T-helper 17 cell (primary cell): ENCODE measurements around the gene SIAH3. TPM values are rescaled to one million over a fixed set of nuclear protein-coding genes. Genes with fewer than 3 reads are reported as not detected.
A peak's percentile ranks its signal among the peaks of the same experiment; 100 is the strongest.

Experiments used
- ATAC-seq: fragments of 150-1000 bp; cut with Tn5 transposase; 2 replicates; pipeline ENCODE4 v1.10.0; 2021; ENCODE audit warnings: mild to moderate bottlenecking, moderate library complexity
- DNase-seq, 3 donors: peaks; one replicate each; pipeline versions ENCODE4 v3.0.0 to v3.0.0-alpha.2; 2020 to 2021
- H3K9me3 ChIP-seq: one replicate; pipeline ENCODE4 v1.7.0; 2013; ENCODE audit warnings: low read length, mild to moderate bottlenecking; ENCODE audit not compliant: control insufficient read depth, poor library complexity, severe bottlenecking
- H3K27ac Mint-ChIP-seq: one replicate; pipeline ENCODE4 v1.8.0; 2022; ENCODE audit warnings: mild to moderate bottlenecking, moderate library complexity, mixed read lengths
- H3K27me3 Mint-ChIP-seq: one replicate; pipeline ENCODE4 v1.8.0; 2022; ENCODE audit warnings: mixed read lengths
- H3K36me3 Mint-ChIP-seq: one replicate; pipeline ENCODE4 v1.8.0; 2022; ENCODE audit warnings: low read depth, mixed read lengths
- H3K4me1 Mint-ChIP-seq: one replicate; pipeline ENCODE4 v1.8.0; 2022; ENCODE audit warnings: mild to moderate bottlenecking, mixed read lengths
- H3K4me3 Mint-ChIP-seq: one replicate; pipeline ENCODE4 v1.8.0; 2022; ENCODE audit warnings: mild to moderate bottlenecking, moderate library complexity, mixed read lengths
- total RNA-seq, 4 donors: library from RNA in 2 of 4; stranded (reverse) in 2 of 4; gene quantifications; one replicate each; pipeline ENCODE4 v1.2.3 and lab custom pipeline; 2022 to 2026

Gene SIAH3
- total RNA-seq, 2 donors from 2014 or later, result 0.10 to 0.15 TPM

DNA sequence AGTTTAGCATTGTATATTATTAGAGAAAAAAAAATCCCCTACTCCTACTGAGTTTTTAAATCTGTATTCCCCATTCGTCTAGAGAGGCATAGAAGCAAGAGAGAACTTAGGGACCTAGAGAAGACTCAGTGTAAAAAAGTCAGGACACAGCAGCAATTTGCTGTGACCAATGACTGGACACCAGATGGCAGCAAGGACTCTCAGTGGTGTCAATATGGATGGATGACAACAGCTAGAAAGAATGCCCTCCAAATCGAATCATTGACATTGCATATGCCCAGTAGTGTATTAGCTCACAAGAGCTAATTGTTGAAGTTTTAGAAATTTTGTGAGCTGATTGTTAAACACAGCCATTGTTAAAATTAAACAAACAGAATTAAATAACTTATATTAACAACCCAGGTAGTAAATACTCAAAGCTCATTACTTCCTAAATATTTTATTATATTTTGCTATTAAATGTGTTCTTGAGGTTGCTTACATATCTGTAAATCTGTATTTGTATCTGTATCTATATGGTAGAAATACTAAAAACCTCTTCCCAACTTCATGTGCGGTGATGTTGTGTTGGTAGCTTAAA, 43.9 kb downstream of the SIAH3 start:
- no peak overlapping the region for H3K27ac Mint-ChIP-seq
- H3K36me3 Mint-ChIP-seq, result no peaks in the 10 kb centered on the region
- H3K27me3 Mint-ChIP-seq, result no peaks in the 10 kb centered on the region
- ATAC-seq (peak; percentile 32), DNase-seq (no peak)
- H3K9me3 ChIP-seq, result no peaks in the 10 kb centered on the region
- H3K4me3 Mint-ChIP-seq, result no peak overlapping the region
- peaks cover 8% of the 10 kb centered on the region for H3K4me1 Mint-ChIP-seq

DNA sequence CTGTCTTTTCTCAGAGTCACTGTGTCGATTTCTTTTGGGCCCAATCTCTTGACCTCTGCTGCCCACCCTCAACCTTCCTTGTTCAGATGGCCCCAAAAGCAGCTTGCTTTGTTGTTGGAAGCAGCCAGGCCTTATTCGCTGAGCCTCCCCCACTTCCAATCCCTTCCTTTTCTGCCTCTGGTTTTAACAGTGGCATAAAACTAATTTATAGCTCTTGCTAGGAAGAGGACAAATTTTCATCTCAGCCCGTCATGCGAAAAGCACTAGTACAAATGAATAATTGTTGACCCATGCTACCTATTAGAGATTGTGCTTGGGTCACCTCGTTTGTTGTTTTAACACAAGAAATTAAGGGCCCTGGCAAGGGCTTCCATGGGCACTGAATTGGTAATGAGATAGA, 51.1 kb downstream of the SIAH3 start:
- DNase-seq (no peak), ATAC-seq (no peak)
- Mint-ChIP-seq H3K27ac (no peak overlapping the region), H3K4me3 (no peak overlapping the region), H3K4me1 (no peaks in the 10 kb centered on the region), H3K36me3 (no peaks in the 10 kb centered on the region), H3K27me3 (peaks cover 23% of the 10 kb centered on the region)
- no peaks in the 10 kb centered on the region for H3K9me3 ChIP-seq

DNA sequence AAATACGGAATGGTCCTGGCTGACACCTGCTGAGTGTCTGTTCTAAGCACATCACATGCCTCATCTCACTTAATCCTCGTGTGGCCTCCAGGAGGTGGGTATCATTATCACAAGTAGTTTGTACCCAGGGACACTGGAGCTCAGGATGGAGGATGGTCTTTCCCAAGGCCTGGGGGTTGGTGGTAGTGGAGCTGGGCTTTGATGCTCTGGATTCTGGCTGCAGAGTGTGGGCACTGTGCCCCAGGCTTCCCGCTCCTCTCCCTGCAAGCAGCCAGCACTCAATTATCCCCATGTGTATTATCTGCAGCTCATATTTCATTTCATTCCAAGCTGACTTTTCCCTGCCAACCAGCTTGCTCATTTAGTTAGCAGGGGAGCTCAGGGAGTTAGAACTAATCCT, 52.1 kb downstream of the SIAH3 start:
- H3K27ac Mint-ChIP-seq, result no peak overlapping the region
- H3K27me3 Mint-ChIP-seq, result peaks cover 23% of the 10 kb centered on the region
- no peaks in the 10 kb centered on the region for H3K36me3 Mint-ChIP-seq
- no peak for ATAC-seq
- no peak overlapping the region for H3K4me3 Mint-ChIP-seq
- H3K9me3 ChIP-seq, result no peaks in the 10 kb centered on the region
- no peaks in the 10 kb centered on the region for H3K4me1 Mint-ChIP-seq
- DNase-seq, result no peak

DNA sequence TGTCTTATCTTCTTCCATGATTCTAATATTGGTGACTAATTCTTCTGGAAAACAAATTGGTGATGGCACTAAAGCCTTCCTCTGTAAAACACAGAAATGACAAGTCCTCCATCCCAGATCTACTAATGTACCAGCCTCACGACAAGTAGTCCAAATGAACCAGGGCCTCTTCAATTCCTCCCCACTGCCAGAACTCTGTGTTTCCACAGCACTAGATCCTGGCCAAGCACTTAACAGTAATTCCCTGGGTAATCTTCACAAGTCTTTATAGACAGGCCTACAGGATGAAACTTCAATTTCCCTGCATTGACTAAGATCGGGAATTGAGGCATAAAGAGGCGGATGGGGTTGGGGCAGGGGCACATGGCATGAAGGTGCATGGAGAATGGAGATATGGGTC, 52.7 kb downstream of the SIAH3 start:
- no peaks in the 10 kb centered on the region for H3K36me3 Mint-ChIP-seq
- no peaks in the 10 kb centered on the region for H3K4me1 Mint-ChIP-seq
- H3K27ac Mint-ChIP-seq, result no peak overlapping the region
- ATAC-seq, result no peak
- no peak overlapping the region for H3K4me3 Mint-ChIP-seq
- peaks cover 23% of the 10 kb centered on the region for H3K27me3 Mint-ChIP-seq
- H3K9me3 ChIP-seq, result no peaks in the 10 kb centered on the region
- no peak for DNase-seq

DNA sequence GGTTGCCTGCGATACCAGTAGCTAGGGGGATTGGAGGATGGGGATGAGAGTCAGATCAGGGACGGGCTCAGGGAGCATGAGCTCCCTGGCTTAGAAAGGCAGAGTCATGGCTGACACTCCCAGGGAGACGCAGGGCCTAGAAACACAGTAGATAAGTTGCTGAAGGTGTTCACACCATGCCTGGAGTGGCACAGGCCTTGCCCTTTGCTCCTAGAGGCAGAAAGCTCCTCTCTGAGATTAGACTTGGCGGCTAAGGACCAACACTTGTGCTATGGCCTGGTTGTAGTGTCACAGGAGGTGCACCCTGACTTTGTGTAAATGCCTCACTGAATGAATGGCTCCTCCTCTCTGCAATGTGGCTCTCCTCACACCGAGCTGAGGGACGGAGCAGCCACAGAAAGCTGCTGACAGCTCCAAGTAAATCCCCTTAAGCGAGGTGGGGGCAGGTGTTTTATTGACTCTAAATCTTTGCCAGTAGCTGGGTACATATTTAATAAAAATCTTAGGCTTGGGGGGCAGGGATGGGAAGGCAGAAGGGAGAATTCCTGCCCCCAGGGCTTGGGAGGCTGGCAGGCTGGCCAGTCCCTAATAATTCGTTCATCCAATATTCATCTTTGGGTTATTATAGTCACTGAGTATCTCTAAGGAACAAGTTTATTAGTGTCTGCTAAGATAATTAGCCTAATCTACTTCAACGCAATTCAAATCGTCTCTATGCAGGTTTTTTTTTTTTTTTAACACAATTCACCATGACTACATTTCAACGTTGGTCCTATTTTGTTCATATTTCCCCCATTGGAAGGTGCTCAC, 54.9 kb downstream of the SIAH3 start:
- peaks cover 8% of the 10 kb centered on the region for H3K4me1 Mint-ChIP-seq
- peaks cover 29% of the 10 kb centered on the region for H3K27me3 Mint-ChIP-seq

DNA sequence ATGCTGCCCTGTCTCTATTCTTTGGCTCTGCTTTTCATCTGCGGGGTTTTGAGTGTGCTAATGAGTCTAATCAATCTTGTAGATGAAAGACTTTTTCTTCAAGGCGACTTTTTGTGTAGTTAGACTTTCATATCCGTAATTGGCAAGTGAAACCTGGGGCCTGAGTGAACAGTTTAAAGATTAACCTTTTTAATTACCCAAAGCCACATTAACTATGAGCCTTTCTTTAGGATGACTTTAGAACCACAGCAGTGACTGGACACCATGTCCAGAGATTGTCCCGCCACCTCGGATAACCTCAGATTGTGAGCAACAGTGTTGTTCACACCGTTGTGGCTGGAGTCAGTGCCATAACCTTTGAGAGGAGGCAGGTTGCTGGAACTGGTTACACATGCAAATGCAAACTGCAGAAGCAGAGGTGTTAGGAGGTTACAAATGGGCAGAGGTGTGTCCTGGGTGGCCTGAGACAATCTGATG, 58.7 kb downstream of the SIAH3 start:
- H3K4me3 Mint-ChIP-seq, result no peak overlapping the region
- no peak for ATAC-seq
- H3K36me3 Mint-ChIP-seq, result no peaks in the 10 kb centered on the region

More for the DNA sequence above, 54.9 kb downstream of the SIAH3 start:
- no peaks in the 10 kb centered on the region for H3K36me3 Mint-ChIP-seq
- no peak overlapping the region for H3K4me3 Mint-ChIP-seq
- no peak overlapping the region for H3K27ac Mint-ChIP-seq
- H3K9me3 ChIP-seq, result no peaks in the 10 kb centered on the region
- DNase-seq, result no peak
- ATAC-seq, result no peak

DNA sequence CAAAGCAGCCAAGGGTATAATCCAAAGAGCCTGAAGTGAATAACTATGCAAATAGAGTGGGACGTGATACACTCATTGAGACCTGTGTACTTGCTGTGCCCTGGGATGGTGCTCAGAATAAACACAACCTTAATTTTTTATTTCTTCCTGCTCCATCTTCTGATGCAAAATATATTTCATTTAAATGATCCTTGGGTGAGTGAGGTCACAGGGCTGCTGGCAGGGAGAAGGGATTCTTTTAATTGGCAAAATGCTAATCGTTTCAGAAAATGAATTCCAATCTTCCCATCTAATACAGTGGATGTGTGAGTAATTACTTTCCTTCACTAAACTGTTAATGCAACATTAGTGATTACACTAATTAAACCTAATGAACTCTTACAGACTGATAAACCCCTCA, 63.5 kb downstream of the SIAH3 start:
- peaks cover 31% of the 10 kb centered on the region for H3K4me1 Mint-ChIP-seq
- DNase-seq, result no peak
- H3K4me3 Mint-ChIP-seq, result no peak overlapping the region
- H3K9me3 ChIP-seq, result no peaks in the 10 kb centered on the region
- H3K36me3 Mint-ChIP-seq, result no peaks in the 10 kb centered on the region
- no peak overlapping the region for H3K27ac Mint-ChIP-seq
- H3K27me3 Mint-ChIP-seq, result peaks cover 12% of the 10 kb centered on the region
- ATAC-seq, result no peak

More for the DNA sequence above, 58.7 kb downstream of the SIAH3 start:
- Mint-ChIP-seq H3K27me3 (peaks cover 24% of the 10 kb centered on the region), H3K27ac (no peak overlapping the region), H3K4me1 (peaks cover 8% of the 10 kb centered on the region)
- H3K9me3 ChIP-seq, result no peaks in the 10 kb centered on the region
- no peak for DNase-seq

DNA sequence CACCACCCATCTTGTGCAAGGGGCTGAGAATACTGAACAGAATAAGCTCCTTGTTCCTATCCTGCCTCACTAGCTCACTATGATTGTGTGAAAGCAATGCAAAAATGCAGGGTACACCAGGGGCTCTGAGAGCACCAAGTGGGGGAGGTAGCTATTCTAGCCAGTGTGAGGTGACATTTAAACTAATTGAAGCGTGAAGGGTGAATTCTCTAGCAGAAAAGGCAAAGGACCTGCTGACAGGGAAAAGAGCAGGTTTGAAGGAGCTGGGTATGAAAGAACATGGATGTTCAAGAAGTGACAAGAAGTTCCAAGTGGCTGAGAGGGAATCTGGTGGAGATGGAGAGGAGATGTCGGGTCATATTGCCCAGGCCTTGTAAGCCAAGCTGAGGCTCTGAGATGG, 64.2 kb downstream of the SIAH3 start:
- DNase-seq, result no peak
- H3K27me3 Mint-ChIP-seq, result peaks cover 6% of the 10 kb centered on the region
- H3K36me3 Mint-ChIP-seq, result no peaks in the 10 kb centered on the region
- H3K9me3 ChIP-seq, result no peaks in the 10 kb centered on the region
- H3K4me3 Mint-ChIP-seq, result no peak overlapping the region
- H3K4me1 Mint-ChIP-seq, result peaks cover 27% of the 10 kb centered on the region
- no peak for ATAC-seq
- peak overlapping the region; percentile 60 for H3K27ac Mint-ChIP-seq

DNA sequence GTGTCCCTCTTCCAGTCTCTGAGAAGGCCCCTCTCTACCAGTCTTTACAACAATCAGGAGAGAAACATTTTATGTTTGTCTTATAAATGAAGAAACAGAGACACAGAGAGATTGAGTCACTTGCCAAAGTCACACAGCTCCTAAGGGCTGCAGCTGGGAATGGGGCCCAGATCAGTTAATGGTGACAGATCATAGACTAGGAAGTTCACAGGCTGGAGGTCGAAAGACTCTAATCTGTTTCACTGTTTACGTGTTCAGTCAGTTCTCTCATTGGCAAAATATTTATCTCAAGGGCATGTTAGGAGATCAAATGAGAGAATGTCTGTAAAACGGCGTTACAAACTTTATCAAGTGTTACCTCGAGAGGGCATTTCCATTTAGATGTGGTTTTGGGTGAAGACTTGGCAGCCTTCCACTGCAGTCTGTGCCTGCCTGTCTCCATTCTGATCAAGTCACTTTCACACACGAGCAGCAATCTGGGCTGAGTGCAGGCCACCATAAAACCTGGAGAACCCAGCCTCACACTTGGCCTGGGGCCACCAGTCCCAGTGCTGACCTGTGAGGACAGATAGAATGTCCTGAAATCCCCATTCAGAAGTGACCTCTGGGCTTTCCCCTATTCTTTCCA, 65.1 kb downstream of the SIAH3 start:
- H3K36me3 Mint-ChIP-seq, result no peaks in the 10 kb centered on the region
- H3K27me3 Mint-ChIP-seq, result peaks cover 11% of the 10 kb centered on the region
- peaks cover 22% of the 10 kb centered on the region for H3K4me1 Mint-ChIP-seq
- ATAC-seq, result peak; percentile 59
- no peak for DNase-seq
- peak overlapping the region; percentile 60 for H3K27ac Mint-ChIP-seq
- H3K9me3 ChIP-seq, result no peaks in the 10 kb centered on the region
- H3K4me3 Mint-ChIP-seq, result no peak overlapping the region

DNA sequence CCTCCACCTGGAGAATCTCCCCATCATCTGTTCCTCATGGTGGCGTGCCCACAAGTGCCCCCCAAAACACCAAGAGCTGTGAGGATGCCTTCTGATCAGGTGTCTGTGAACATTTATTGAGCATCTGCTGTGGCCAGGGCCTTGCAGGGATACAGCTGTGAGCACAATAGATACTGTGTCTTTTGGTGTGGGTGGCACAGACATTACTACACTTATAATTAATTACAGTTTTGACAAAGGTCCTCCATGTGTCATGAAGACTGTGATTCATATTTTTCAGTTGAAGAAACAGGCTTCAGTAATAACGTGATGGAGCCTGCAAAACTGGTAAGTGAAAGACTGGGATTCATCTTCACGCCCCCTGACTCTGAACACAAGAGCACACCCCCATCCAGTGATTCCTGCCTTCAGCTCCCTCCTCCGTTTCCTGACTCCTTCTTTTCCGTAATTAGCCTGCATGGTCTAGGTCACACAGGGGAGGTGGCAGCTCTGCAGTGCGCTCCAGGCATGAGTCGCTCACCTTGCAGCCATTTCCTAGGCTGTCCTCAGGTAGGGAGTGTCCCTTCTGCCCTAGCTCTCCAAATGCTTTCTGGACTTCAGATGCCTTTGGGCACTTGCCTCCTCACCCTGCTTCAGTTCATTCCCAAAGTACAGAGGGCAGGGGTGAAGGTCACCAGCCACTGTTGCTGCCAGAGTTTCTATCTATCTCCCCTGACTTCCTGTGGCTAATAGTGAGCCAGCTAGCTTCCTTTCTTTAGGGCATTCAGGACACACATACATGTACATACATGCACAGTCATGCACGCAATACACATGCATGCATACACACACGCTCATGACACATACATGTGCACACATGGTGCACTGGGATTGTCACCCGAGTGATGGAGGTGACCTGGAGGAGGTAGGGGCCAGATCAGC, 66.5 kb downstream of the SIAH3 start:
- no peaks in the 10 kb centered on the region for H3K36me3 Mint-ChIP-seq
- H3K27ac Mint-ChIP-seq, result no peak overlapping the region
- no peak for ATAC-seq
- no peak for DNase-seq
- H3K27me3 Mint-ChIP-seq, result peaks cover 12% of the 10 kb centered on the region
- peaks cover 22% of the 10 kb centered on the region for H3K4me1 Mint-ChIP-seq
- no peaks in the 10 kb centered on the region for H3K9me3 ChIP-seq
- no peak overlapping the region for H3K4me3 Mint-ChIP-seq

DNA sequence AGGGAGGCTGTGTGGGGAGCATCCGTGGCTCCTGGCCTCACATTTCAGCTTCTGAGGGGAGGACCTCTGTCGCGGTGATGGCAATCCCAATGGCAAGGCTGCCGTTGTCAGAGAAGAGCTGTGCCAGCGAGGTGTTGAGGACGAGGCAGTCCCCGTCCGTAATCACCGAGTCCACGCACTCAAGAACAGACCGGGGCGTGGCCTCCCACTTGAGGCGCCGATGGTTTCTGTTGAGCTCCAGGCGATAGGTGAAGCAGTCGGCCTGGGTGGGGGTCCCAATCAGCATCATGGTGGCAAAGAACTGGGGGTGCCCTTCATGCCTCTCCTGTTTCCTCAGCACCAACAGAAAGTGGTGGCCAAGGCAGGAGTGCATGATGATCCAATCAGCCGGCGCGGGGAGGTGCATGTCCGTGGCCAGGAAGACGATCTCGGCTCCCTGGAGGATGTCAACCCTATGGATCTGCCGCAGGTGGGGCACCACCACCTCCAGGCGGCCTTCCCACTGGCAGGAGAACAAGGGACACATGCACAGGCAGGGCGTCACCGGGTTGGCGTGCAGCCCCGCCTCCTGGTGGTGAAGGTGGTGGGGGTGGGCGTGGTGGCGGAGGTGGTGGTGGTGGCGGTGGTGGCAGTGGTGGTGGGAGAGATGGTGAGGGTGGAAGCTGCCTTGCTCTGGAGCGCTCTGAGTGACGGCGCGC, 68.1 kb downstream of the SIAH3 start:
- H3K36me3 Mint-ChIP-seq, result no peaks in the 10 kb centered on the region
- H3K27me3 Mint-ChIP-seq, result peaks cover 9% of the 10 kb centered on the region
- H3K4me1 Mint-ChIP-seq, result peaks cover 22% of the 10 kb centered on the region
- ATAC-seq (no peak), DNase-seq (no peak)
- no peak overlapping the region for H3K4me3 Mint-ChIP-seq
- H3K9me3 ChIP-seq, result no peaks in the 10 kb centered on the region
- H3K27ac Mint-ChIP-seq, result no peak overlapping the region

DNA sequence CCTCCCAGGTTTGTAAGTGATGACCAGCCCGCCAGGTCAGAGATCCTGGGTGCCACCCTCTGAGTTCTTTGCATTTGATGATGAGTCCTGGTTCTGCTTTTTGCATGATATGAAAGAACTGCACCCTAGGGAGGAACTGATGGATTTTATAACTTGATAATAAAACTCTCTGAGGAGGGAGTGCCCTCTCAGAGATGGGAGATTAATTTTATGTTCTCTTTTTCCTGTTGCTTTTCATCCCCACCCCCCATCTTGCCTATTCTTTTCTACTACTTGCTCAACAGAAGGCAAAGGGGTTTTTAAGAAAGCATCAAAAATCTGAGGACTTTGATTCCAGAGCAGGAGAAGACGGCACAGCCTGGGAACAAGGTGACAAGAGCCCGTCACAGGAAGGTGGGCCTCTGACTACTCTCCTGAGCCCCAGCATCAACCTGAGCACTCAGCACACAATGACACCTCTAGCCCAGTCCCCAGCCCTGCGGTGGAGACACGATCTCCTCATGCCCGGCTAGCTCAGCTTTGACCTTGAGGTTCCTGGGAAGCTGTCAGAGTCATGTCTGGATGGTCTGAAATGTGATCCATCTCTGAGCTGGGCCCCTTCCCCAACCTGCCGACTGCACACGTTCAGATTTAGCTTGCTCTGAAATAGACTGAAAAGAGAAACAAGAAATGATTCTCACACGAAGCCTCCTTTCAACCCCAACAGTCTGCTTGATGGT, 69.1 kb downstream of the SIAH3 start:
- Mint-ChIP-seq H3K36me3 (no peaks in the 10 kb centered on the region), H3K4me1 (peaks cover 22% of the 10 kb centered on the region), H3K4me3 (no peak overlapping the region), H3K27ac (no peak overlapping the region), H3K27me3 (peaks cover 9% of the 10 kb centered on the region)
- DNase-seq (no peak), ATAC-seq (no peak)
- H3K9me3 ChIP-seq, result no peaks in the 10 kb centered on the region
